Osteoblast (primary cell): Measurements from ENCODE around the gene CMSS1. TPM values are rescaled to one million over a fixed set of nuclear protein-coding genes. Genes with fewer than 3 reads are reported as not detected.

Experiments used
- DNase-seq: peaks from one replicate; pipeline ENCODE4 v3.0.0; 2011; ENCODE audit warnings: low spot score, mixed read lengths; ENCODE audit not compliant: insufficient read length; ENCODE audit errors: missing footprints
- H2AFZ ChIP-seq: 2 replicates; pipeline ENCODE4 v1.6.0; 2011; ENCODE audit warnings: mild to moderate bottlenecking, low read length
- H3K27ac ChIP-seq: 2 replicates; pipeline ENCODE4 v1.5.1; 2011; ENCODE audit warnings: mild to moderate bottlenecking, low read depth, low read length, moderate library complexity
- H3K27me3 ChIP-seq: 2 replicates; pipeline ENCODE4 v1.6.0; 2012; ENCODE audit warnings: mild to moderate bottlenecking, control low read depth, inconsistent platforms, low read length, moderate library complexity; ENCODE audit not compliant: insufficient read depth
- H3K36me3 ChIP-seq: 2 replicates; pipeline ENCODE4 v1.5.1; 2011; ENCODE audit warnings: mild to moderate bottlenecking, low read length, control low read depth, moderate library complexity; ENCODE audit not compliant: insufficient read depth
- H3K4me1 ChIP-seq: 2 replicates; pipeline ENCODE4 v1.5.1; 2011; ENCODE audit warnings: mild to moderate bottlenecking, low read length, control low read depth, moderate library complexity; ENCODE audit not compliant: insufficient read depth
- H3K4me2 ChIP-seq: 2 replicates; pipeline ENCODE4 v1.6.0; 2011; ENCODE audit warnings: mild to moderate bottlenecking, low read length; ENCODE audit not compliant: insufficient read depth
- H3K4me3 ChIP-seq: fragments of 200-600 bp; sonication (generic); 3 replicates; pipeline ENCODE4 v1.5.1; 2012; ENCODE audit warnings: mild to moderate bottlenecking, low read length, inconsistent platforms; ENCODE audit not compliant: insufficient read depth
- H3K79me2 ChIP-seq: 2 replicates; pipeline ENCODE4 v1.6.0; 2012; ENCODE audit warnings: mild to moderate bottlenecking, low read length, control low read depth, inconsistent platforms; ENCODE audit not compliant: insufficient read depth
- H3K9me3 ChIP-seq: 2 replicates; pipeline ENCODE4 v1.5.1; 2011; ENCODE audit warnings: low read depth, low read length, control low read depth
- H4K20me1 ChIP-seq: 2 replicates; pipeline ENCODE4 v1.6.0; 2012; ENCODE audit warnings: mild to moderate bottlenecking, low read length, control low read depth; ENCODE audit not compliant: insufficient read depth
- CTCF ChIP-seq: IDR thresholded peaks from 2 replicates; pipeline ENCODE4 v1.5.1; 2011; ENCODE audit warnings: mild to moderate bottlenecking, low read depth, low read length, moderate library complexity; ENCODE audit errors: extremely low read depth
- total RNA-seq: library from RNA; depleted of rRNA; stranded (reverse); fragments of >200 nt; gene quantifications from 2 replicates; pipeline ENCODE4 v1.2.3, GENCODE V29; 2012

Gene CMSS1
- total RNA-seq, 1 donor: 15.9 TPM

- no peak for TF ChIP-seq CTCF
- H3K4me1 ChIP-seq: peaks cover 25% of the 10 kb centered on the region
- no peaks in the 10 kb centered on the region for H3K9me3 ChIP-seq
- no peaks in the 10 kb centered on the region for H3K79me2 ChIP-seq
- H4K20me1 ChIP-seq: no peaks in the 10 kb centered on the region
- H3K36me3 ChIP-seq: no peaks in the 10 kb centered on the region
- DNase-seq: no peak
- no peak overlapping the region for H2AFZ ChIP-seq
- H3K27ac ChIP-seq: no peak overlapping the region
- H3K27me3 ChIP-seq: no peaks in the 10 kb centered on the region
- no peak overlapping the region for H3K4me2 ChIP-seq
- H3K4me3 ChIP-seq: no peak overlapping the region
Measured at GRCh38 chr3:100083209-100083608, 265.5 kb downstream of the CMSS1 start.

GRCh38 chr3:100084100-100084806, 266.6 kb downstream of the CMSS1 start:
- peaks cover 25% of the 10 kb centered on the region for H3K4me1 ChIP-seq
- no peak overlapping the region for H2AFZ ChIP-seq
- H4K20me1 ChIP-seq: no peaks in the 10 kb centered on the region
- H3K4me2 ChIP-seq: no peak overlapping the region
- no peak overlapping the region for H3K4me3 ChIP-seq
- no peaks in the 10 kb centered on the region for H3K79me2 ChIP-seq
- TF ChIP-seq CTCF: no peak
- H3K27me3 ChIP-seq: no peaks in the 10 kb centered on the region
- no peaks in the 10 kb centered on the region for H3K36me3 ChIP-seq
- no peak for DNase-seq
- H3K27ac ChIP-seq: no peak overlapping the region
- no peaks in the 10 kb centered on the region for H3K9me3 ChIP-seq

- DNase-seq: no peak
- Histone ChIP-seq H3K79me2 (no peaks in the 10 kb centered on the region), H3K27ac (peak overlapping the region; percentile 50), H3K4me2 (no peak overlapping the region), H3K9me3 (no peaks in the 10 kb centered on the region), H4K20me1 (no peaks in the 10 kb centered on the region), H3K27me3 (no peaks in the 10 kb centered on the region), H3K4me3 (no peak overlapping the region), H3K4me1 (peaks cover 27% of the 10 kb centered on the region), H2AFZ (no peak overlapping the region), H3K36me3 (no peaks in the 10 kb centered on the region)
- no peak for TF ChIP-seq CTCF
Measured at GRCh38 chr3:100086401-100086800, 268.7 kb downstream of the CMSS1 start.

GRCh38 chr3:100087198-100087597, 269.5 kb downstream of the CMSS1 start:
- H3K27me3 ChIP-seq: no peaks in the 10 kb centered on the region
- peak; percentile 42 for DNase-seq
- no peak overlapping the region for H3K4me3 ChIP-seq
- peak overlapping the region; percentile 7 for H3K4me2 ChIP-seq
- peak overlapping the region; percentile 50 for H3K27ac ChIP-seq
- no peaks in the 10 kb centered on the region for H3K9me3 ChIP-seq
- H2AFZ ChIP-seq: no peak overlapping the region
- H3K4me1 ChIP-seq: peaks cover 27% of the 10 kb centered on the region
- H3K36me3 ChIP-seq: no peaks in the 10 kb centered on the region
- H3K79me2 ChIP-seq: no peaks in the 10 kb centered on the region
- H4K20me1 ChIP-seq: no peaks in the 10 kb centered on the region
- TF ChIP-seq CTCF: no peak
